ENCODE data around the gene FSD1L. TPM values are rescaled to one million over a fixed set of nuclear protein-coding genes. Genes with fewer than 3 reads are reported as not detected.
A peak's percentile ranks its signal among the peaks of the same experiment; 100 is the strongest.
"Not testable (repeated sequence)": the region's sequence is repeated elsewhere in the genome, so short reads cannot be mapped to it uniquely, and the experiment has no call there.

The FSD1L gene
- total RNA-seq, 1 donor from 2014 or later, result 12.1 TPM

DNA sequence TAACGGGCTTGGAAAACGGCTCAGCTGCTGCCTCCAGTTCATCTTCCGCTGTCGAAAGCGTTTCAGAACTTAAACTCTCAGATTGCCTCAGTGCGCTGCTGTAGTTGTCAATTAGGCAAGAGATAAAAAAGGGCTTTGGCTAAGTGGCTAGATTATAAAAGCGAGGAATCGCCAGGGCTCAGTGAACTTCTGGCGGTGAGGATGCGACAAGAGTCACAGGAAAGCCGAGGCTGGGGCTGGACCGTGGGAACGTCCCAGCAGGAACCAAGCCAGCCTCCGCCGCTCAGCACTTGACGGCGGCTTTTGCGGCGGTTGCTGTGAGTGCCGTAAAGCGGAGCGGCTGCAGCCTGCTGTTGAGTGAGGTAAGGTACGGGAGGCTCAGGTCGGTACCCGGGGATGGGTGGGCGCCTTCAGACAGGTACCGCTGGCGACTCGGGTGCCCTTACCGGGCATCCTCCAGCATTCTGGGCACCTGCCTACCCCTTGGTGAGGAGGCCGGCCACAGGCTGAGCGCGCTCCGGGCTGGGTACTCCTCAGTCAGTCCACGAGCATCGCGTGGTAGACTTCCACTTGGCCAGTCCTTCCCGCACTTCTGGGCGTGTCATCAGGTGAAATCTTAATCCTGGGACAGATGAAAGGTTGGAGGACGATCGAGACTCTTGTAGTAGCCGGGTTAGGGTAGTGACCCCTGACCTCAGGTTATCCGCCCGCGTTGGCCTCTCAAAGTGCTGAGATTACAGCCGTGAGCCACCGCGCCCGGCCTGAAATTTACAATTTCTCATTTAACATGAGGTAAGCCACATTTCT is 110.2 kb downstream of the FSD1L start, which contains the start of gene FKTN:
Gene FKTN, plus strand, starts transcription at position 328 of the 807 bp plus-strand sequence. CDS start 16,902 bp downstream, outside the sequence.
- peak; percentile 76 for DNase-seq (ENCODE audit: low read depth)

DNA sequence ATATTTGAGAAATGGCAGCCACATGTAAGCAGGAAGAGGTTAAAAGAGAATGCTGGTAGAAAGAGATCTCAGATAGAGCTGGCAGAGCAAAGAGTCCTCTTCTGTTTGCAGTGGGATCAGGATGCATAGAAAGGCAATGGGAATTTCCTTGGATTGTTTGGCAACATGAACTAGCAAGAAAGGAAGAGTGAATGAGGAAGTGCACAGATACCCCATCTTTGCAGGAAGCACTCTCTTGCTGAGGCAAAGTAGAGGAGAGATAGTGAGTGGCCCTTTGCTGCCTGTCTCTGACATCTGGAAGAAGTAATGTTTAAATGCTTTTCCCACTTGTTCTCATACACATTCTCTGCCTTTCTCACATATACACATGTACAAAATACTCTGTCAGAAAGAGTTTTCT is 124.6 kb downstream of the FSD1L start:
- DNase-seq (ENCODE audit: low read depth), result no peak

DNA sequence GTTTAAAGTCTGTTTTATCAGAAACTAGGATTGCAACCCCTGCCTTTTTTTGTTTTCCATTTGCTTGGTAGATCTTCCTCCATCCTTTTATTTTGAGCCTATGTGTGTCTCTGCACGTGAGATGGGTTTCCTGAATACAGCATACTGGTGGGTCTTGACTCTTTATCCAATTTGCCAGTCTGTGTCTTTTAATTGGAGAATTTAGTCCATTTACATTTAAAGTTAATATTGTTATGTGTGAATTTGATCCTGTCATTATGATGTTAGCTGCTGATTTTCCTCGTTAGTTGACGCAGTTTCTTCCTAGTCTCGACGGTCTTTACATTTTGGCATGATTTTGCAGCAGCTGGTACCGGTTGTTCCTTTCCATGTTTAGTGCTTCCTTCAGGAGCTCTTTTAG is 132.1 kb downstream of the FSD1L start:
- not testable (repeated sequence) for DNase-seq (ENCODE audit: low read depth)

DNA sequence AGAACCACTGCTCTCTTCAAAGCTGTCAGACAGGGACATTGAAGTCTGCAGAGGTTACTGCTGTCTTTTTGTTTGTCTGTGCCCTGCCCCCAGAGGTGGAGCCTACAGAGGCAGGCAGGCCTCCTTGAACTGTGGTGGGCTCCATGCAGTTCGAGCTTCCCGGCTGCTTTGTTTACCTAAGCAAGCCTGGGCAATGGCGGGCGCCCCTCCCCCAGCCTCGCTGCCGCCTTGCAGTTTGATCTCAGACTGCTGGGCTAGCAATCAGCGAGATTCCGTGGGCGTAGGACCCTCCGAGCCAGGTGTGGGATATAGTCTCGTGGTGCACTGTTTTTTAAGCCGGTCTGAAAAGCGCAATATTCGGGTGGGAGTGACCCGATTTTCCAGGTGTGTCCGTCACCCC is 133.7 kb downstream of the FSD1L start:
- DNase-seq (ENCODE audit: low read depth), result not testable (repeated sequence)

DNA sequence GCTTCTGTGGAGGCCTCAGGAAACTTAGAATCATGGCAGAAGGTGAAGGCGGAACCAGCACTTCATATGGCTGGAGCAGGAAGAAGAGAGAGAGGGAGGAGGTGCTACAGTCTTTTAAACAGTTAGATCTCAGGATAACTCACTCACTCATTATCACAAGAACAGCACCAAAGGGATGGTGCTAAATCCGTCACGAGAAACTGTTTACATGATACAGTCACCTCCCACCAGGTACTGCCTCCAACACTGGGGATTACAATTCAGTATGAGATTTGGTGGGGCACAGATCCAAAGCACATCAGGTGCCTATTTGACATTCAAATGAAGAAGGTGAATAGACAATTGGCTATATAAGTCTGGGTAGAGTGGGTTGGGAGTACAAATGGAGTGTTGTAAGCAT is 145.3 kb downstream of the FSD1L start:
- DNase-seq (ENCODE audit: low read depth), result no peak

Other genes starting within 250 kb of the FSD1L start
- 59.6 and 90.4 TPM in 2 replicates for gene SLC44A1, start 203.4 kb upstream of the FSD1L start, total RNA-seq
- 32.6 and 38.2 TPM in 2 replicates for gene FKTN, start 110.1 kb downstream of the FSD1L start, total RNA-seq
- 0.30 TPM in 1 of 2 replicates, not detected in the other for gene TAL2, start 214.4 kb downstream of the FSD1L start, total RNA-seq
- gene TMEM38B, start 246.5 kb downstream of the FSD1L start, total RNA-seq, result 12.6 and 18.2 TPM in 2 replicates

Measured in renal cortical epithelial cell (primary cell).